Measurements from ENCODE around the gene GRPEL2. TPM values are rescaled to one million over a fixed set of nuclear protein-coding genes. Genes with fewer than 3 reads are reported as not detected.

The GRPEL2 gene
- polyA plus RNA-seq, 3 donors: 1.9 to 2.7 (median 2.0) TPM

DNA sequence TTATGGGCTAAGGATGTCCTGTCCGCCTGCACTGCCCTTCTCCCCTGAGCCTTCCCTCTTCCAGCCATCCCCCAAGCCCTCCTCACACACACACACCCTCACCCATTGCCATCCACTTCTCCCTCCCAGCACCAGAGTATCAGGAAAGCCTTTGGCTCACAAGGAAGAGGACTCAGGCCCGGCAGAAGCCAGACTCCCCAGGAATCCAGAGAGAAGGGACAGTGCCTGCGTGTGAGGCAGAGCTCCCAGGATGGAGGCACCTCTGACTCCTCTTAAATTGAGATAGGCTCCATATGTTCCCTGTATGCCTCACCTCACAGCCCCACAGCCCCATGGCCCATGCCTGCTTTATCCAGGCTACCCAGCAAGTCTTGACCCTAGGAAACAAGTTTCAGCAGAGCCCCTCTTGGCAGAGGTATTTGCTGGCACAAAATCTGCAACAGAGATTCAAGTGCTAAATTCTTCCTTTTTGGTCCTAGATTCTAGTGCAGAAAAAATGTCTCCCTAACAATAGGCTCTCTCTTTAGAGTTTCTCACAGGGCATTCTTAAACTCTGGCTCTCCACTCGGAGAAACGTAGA, 33.0 kb downstream of the GRPEL2 start:
- H2AFZ ChIP-seq (ENCODE audit: insufficient read depth, low read depth, low read length, poor library complexity, severe bottlenecking): no peak overlapping the region
- H3K36me3 ChIP-seq (replicated peaks in 1 of 2; ENCODE audit: control insufficient read depth in 1 of 2, insufficient read depth in 2 of 2, low read length in 2 of 2): no peaks in the 10 kb centered on the region
- 96% methylated on average over 3 of the region's 5 CpGs for WGBS (ENCODE audit: insufficient coverage)
- H3K4me3 Mint-ChIP-seq: no peak overlapping the region
- intact Hi-C loops (cut with micrococcal nuclease): no loop called here
- no peaks in the 10 kb centered on the region for H3K27me3 ChIP-seq (ENCODE audit: control insufficient read depth in 2 of 2, insufficient read depth in 2 of 2, low read length in 2 of 2)
- H3K27ac Mint-ChIP-seq: peak overlapping the region in 1 of 7 donors; percentile 28
- TF ChIP-seq, protein P1, sequence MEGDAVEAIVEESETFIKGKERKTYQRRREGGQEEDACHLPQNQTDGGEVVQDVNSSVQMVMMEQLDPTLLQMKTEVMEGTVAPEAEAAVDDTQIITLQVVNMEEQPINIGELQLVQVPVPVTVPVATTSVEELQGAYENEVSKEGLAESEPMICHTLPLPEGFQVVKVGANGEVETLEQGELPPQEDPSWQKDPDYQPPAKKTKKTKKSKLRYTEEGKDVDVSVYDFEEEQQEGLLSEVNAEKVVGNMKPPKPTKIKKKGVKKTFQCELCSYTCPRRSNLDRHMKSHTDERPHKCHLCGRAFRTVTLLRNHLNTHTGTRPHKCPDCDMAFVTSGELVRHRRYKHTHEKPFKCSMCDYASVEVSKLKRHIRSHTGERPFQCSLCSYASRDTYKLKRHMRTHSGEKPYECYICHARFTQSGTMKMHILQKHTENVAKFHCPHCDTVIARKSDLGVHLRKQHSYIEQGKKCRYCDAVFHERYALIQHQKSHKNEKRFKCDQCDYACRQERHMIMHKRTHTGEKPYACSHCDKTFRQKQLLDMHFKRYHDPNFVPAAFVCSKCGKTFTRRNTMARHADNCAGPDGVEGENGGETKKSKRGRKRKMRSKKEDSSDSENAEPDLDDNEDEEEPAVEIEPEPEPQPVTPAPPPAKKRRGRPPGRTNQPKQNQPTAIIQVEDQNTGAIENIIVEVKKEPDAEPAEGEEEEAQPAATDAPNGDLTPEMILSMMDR (IDR thresholded peaks at IDR 0.05): no peak
- no peaks in the 10 kb centered on the region for H3K4me1 ChIP-seq (ENCODE audit: control insufficient read depth in 1 of 2, insufficient read depth in 2 of 2, low read length in 2 of 2)
- no peaks in the 10 kb centered on the region for H3K9me3 ChIP-seq (replicated peaks in 1 of 2; ENCODE audit: control insufficient read depth in 1 of 2, insufficient read depth in 1 of 2, low read length in 2 of 2)
- no peak overlapping the region for H3K27ac ChIP-seq (ENCODE audit: low read depth in 1 of 2, low read length in 2 of 2)
- peaks cover 0 to 2% (median 0%) of the 10 kb centered on the region in 7 donors for H3K9me3 Mint-ChIP-seq
- no peaks in the 10 kb centered on the region for H3K79me2 ChIP-seq (ENCODE audit: insufficient read depth, low read length)
- no peak overlapping the region for H3K9ac ChIP-seq (ENCODE audit: insufficient read depth, low read length, poor library complexity, severe bottlenecking)
- H3K4me1 Mint-ChIP-seq: peaks cover 4% of the 10 kb centered on the region
- H3K4me3 ChIP-seq (replicated peaks in 1 of 3; ENCODE audit: low read depth in 2 of 3, low read length in 3 of 3): no peak overlapping the region
- H3K36me3 Mint-ChIP-seq: no peaks in the 10 kb centered on the region
- H3K4me2 ChIP-seq (replicated peaks; ENCODE audit: extremely low read depth, low read length, poor library complexity, severe bottlenecking): no peak overlapping the region
- DNase-seq: no peak
- no peaks in the 10 kb centered on the region for H4K20me1 ChIP-seq (ENCODE audit: insufficient read depth, low read length)
- H3K27me3 Mint-ChIP-seq (ENCODE audit: low read depth in 3 of 3): peaks cover 1 to 6% (median 1%) of the 10 kb centered on the region in 3 donors

DNA sequence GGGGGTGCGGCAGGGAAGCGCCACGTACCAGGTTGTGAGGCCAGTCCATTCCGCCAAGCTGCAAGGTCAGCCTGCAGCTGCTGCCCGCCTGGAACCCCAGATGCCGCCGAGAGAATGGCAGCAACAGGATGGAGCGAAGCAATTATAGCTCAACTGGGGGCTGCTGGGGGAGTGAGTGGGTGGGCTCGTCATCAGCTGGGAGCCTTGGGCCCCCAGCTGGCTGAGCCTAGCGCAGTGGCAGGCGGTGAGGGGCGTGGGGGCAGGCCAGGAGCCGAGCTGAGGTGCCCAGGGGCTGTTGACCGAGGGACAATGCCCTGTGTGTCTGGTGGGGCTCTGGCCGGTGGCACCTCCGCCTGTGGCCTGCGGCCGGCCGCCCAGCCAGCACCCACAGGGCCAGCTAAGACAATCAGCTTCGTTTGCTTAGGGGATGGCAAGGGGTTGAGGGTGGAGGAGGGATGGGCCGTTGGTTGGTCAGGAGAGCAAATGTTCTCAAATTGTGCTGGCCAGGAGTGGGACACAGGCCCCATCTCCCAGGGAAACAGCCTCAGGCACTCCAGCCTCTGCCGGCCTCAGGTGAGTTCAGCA, 34.0 kb downstream of the GRPEL2 start, which contains the start of gene IL17B:
TSS of gene IL17B (minus strand) at position 116 of the 585 bp plus-strand sequence. CDS start at position 49, 67 bp downstream.
- Mint-ChIP-seq H3K4me1 (peaks cover 4% of the 10 kb centered on the region), H3K27ac (peak within 1 kb of the TSS in 1 of 7 donors; percentile 28), H3K4me3 (no peak within 1 kb of the TSS), H3K27me3 (ENCODE audit: low read depth in 3 of 3) (peaks cover 1 to 5% (median 1%) of the 10 kb centered on the region in 3 donors), H3K9me3 (peaks cover 0 to 2% (median 0%) of the 10 kb centered on the region in 7 donors), H3K36me3 (no peaks in the 10 kb centered on the region)
- WGBS (ENCODE audit: insufficient coverage): 93% methylated on average over 17 of the region's 22 CpGs
- Histone ChIP-seq H3K4me2 (replicated peaks; ENCODE audit: extremely low read depth, low read length, poor library complexity, severe bottlenecking) (no peak within 1 kb of the TSS), H4K20me1 (ENCODE audit: insufficient read depth, low read length) (no peaks in the 10 kb centered on the region), H2AFZ (ENCODE audit: insufficient read depth, low read depth, low read length, poor library complexity, severe bottlenecking) (no peak within 1 kb of the TSS), H3K9ac (ENCODE audit: insufficient read depth, low read length, poor library complexity, severe bottlenecking) (no peak within 1 kb of the TSS), H3K4me1 (ENCODE audit: control insufficient read depth in 1 of 2, insufficient read depth in 2 of 2, low read length in 2 of 2) (no peaks in the 10 kb centered on the region), H3K27me3 (ENCODE audit: control insufficient read depth in 2 of 2, insufficient read depth in 2 of 2, low read length in 2 of 2) (no peaks in the 10 kb centered on the region), H3K36me3 (replicated peaks in 1 of 2; ENCODE audit: control insufficient read depth in 1 of 2, insufficient read depth in 2 of 2, low read length in 2 of 2) (no peaks in the 10 kb centered on the region), H3K79me2 (ENCODE audit: insufficient read depth, low read length) (no peaks in the 10 kb centered on the region), H3K9me3 (replicated peaks in 1 of 2; ENCODE audit: control insufficient read depth in 1 of 2, insufficient read depth in 1 of 2, low read length in 2 of 2) (no peaks in the 10 kb centered on the region), H3K27ac (ENCODE audit: low read depth in 1 of 2, low read length in 2 of 2) (no peak within 1 kb of the TSS), H3K4me3 (replicated peaks in 1 of 3; ENCODE audit: low read depth in 2 of 3, low read length in 3 of 3) (no peak within 1 kb of the TSS)
- intact Hi-C loops (cut with micrococcal nuclease): no loop called here
- TF ChIP-seq, protein P1 (IDR thresholded peaks at IDR 0.05): no peak
- DNase-seq: no peak
